GM12878 (cell line): ENCODE data around the gene REL. TPM values are rescaled to one million over a fixed set of nuclear protein-coding genes. Genes with fewer than 3 reads are reported as not detected.

ENCODE experiments used
- ATAC-seq: fragments of 200-7000 bp; cut with Tn5 transposase; 3 replicates; pipeline ENCODE4 v1.9.1; 2020; ENCODE audit warnings: mild to moderate bottlenecking, moderate library complexity
- BruUV-seq: library from RNA; stranded (reverse); fragments of 400-500 nt; replicated peaks from 2 replicates; lab custom pipeline; 2021; lab: Mats Ljungman, UMichigan
- CTCF ChIA-PET: fragments of 300-600 bp; sonication (Branson Sonifier 250); formaldehyde crosslinking; extraction: SDS; loops from one replicate; lab custom pipeline; 2021; ENCODE audit warnings: inconsistent platforms; lab: Yijun Ruan, JAX
- POLR2A ChIA-PET: fragments of 350-600 bp; formaldehyde crosslinking; extraction: SDS; loops from one replicate; lab custom pipeline; 2021; ENCODE audit warnings: inconsistent platforms; lab: Charles Lee
- RAD21 ChIA-PET: fragments of 300-600 bp; sonication (Branson Sonifier 250); formaldehyde crosslinking; loops from one replicate; lab custom pipeline; 2023; ENCODE audit warnings: antibody characterized with exemption; ENCODE audit not compliant: unreplicated experiment; lab: Charles Lee
- SMC1A ChIA-PET: fragments of 300-600 bp; sonication (Branson Sonifier 250); formaldehyde crosslinking; loops from one replicate; lab custom pipeline; 2023; ENCODE audit not compliant: unreplicated experiment, uncharacterized antibody; lab: Charles Lee
- DNase-seq: peaks from one replicate; pipeline ENCODE4 v3.0.0-alpha.2; 2011; ENCODE audit warnings: low read depth, low spot score
- FAIRE-seq: peaks from 3 replicates; lab custom pipeline; 2011; peaks lifted over from hg19 to GRCh38; lab: Jason Lieb, UNC
- H2AFZ ChIP-seq: 2 replicates; pipeline ENCODE4 v1.6.0; 2011; ENCODE audit warnings: low read depth, low read length, control low read depth; ENCODE audit not compliant: control insufficient read depth
- H3K27ac ChIP-seq: 2 replicates; pipeline ENCODE4 v1.5.1; 2011; ENCODE audit warnings: control low read depth; ENCODE audit not compliant: control insufficient read depth, insufficient read depth
- H3K27me3 ChIP-seq, 2 experiments: replicated peaks in 1 of 2; 2 replicates each; pipeline versions ENCODE4 v1.6.0 to v1.6.1; 2011; ENCODE audit warnings: low read length in 1 of 2; ENCODE audit not compliant: control insufficient read depth in 2 of 2, insufficient read depth in 2 of 2
- H3K36me3 ChIP-seq, 2 experiments: 2 replicates each; pipeline ENCODE4 v1.5.1; 2011; ENCODE audit warnings: low read length in 1 of 2; ENCODE audit not compliant: control insufficient read depth in 2 of 2, insufficient read depth in 2 of 2
- H3K4me1 ChIP-seq: 2 replicates; pipeline ENCODE4 v1.6.1; 2011; ENCODE audit warnings: mild to moderate bottlenecking, low read length, moderate library complexity, mixed read lengths; ENCODE audit not compliant: control insufficient read depth, insufficient read depth
- H3K4me2 ChIP-seq: 2 replicates; pipeline ENCODE4 v1.6.0; 2011; ENCODE audit warnings: control low read depth; ENCODE audit not compliant: control insufficient read depth, insufficient read depth
- H3K4me3 ChIP-seq: fragments of 200-600 bp; sonication (generic); 2 replicates; pipeline ENCODE4 v1.5.1; 2016
- H3K79me2 ChIP-seq: 2 replicates; pipeline ENCODE4 v1.6.0; 2011; ENCODE audit warnings: low read length; ENCODE audit not compliant: control insufficient read depth, insufficient read depth
- H3K9ac ChIP-seq: 2 replicates; pipeline ENCODE4 v1.8.0; 2011; ENCODE audit warnings: low read length, control low read depth, mixed read lengths; ENCODE audit not compliant: control insufficient read depth, insufficient read depth
- H3K9me3 ChIP-seq: replicated peaks from 3 replicates; pipeline ENCODE4 v1.5.1; 2011; ENCODE audit warnings: mild to moderate bottlenecking, low read length; ENCODE audit not compliant: control insufficient read depth, insufficient read depth
- H4K20me1 ChIP-seq: 2 replicates; pipeline ENCODE4 v1.6.0; 2011; ENCODE audit not compliant: control insufficient read depth, insufficient read depth
- HDAC2 ChIP-seq: fragments of 200-600 bp; sonication (generic); IDR thresholded peaks from 2 replicates; pipeline ENCODE4 v1.6.1; 2017
- MYC ChIP-seq: IDR thresholded peaks from 2 replicates; pipeline ENCODE4 v1.6.1; 2011; ENCODE audit warnings: mild to moderate bottlenecking, low read length, moderate library complexity, inconsistent platforms; ENCODE audit not compliant: insufficient read depth, insufficient replicate concordance, insufficient read length, severe bottlenecking
- ZNF592 ChIP-seq: fragments of 450-650 bp; IDR thresholded peaks from 2 replicates; pipeline ENCODE4 v1.6.1; 2017; ENCODE audit warnings: mild to moderate bottlenecking, moderate library complexity
- WGBS: methylation state at CpG from one replicate; pipeline ENCODE4 v1.1.6; 2016; ENCODE audit warnings: low lambda C conversion rate; ENCODE audit not compliant: insufficient replicate concordance, insufficient coverage; ENCODE audit errors: missing lambda C conversion rate; 5-methylcytosine and 5-hydroxymethylcytosine counted together
- in situ Hi-C: fragments of 300-500 bp; cut with MboI; formaldehyde crosslinking; loops from 9 replicates; pipeline ENCODE4 v1.14.3; 2018; ENCODE audit warnings: mixed read lengths
- intact Hi-C: fragments of 100-400 bp; cut with micrococcal nuclease; formaldehyde crosslinking; loops from one replicate; pipeline ENCODE4 v1.14.2; 2022; ENCODE audit not compliant: unreplicated experiment
- polyA plus RNA-seq, 11 experiments: library from polyadenylated mRNA; depleted of rRNA in 4 of 11; unstranded in 6 of 11; stranded (reverse) in 5 of 11; fragments of >200 nt; fragmentation: Nextera tagmentation in 4 of 11; fragmentation: Illumina TruSeq in 1 of 11; extraction: Ambion mirVana in 4 of 11; extraction: Trizol in 1 of 11; gene quantifications; 1 replicate in 1 of 11; 2 replicates in 10 of 11; pipeline versions ENCODE4 v1.2.1 to v1.2.3, GENCODE V29; 2011 to 2016; ENCODE audit warnings: inconsistent platforms in 2 of 11, missing spikeins in 2 of 11, low read depth in 1 of 11
- total RNA-seq, 4 experiments: library from RNA; depleted of rRNA in 3 of 4; stranded (reverse); fragments of >200 nt in 3 of 4; fragmentation: Illumina TruSeq in 1 of 4; extraction: Trizol in 1 of 4; gene quantifications; 2 replicates each; pipeline versions ENCODE4 v1.2.1 to v1.2.3, GENCODE V29; 2013 to 2021

REL gene
- total and polyA plus RNA-seq, 10 of the 15 experiments (the other 5 are each of a cell fraction or from before 2014, with no cell fraction given): 6.3 to 52.4 (median 26.6) TPM

GRCh38 chr2:60885683-60886082 is 4.3 kb downstream of the REL start (continued):
- no peak for TF ChIP-seq ZNF592

- in situ Hi-C loops (no loop called here), intact Hi-C loops (loop anchor here (10.0 kb wide), 1 partner anchor 182 kb away; no protein-coding TSS in a partner anchor)
- ATAC-seq: 0 out of 3 replicates have a peak, but pooled peaks have one; percentile 0
- Histone ChIP-seq H3K27ac (no peak overlapping the region; the same call in 1 of the 2 replicates), H3K4me2 (peak overlapping the region; percentile 50; the same call in 1 of the 2 replicates), H3K4me1 (peaks cover 9% of the 10 kb centered on the region), H2AFZ (no peak overlapping the region), H3K79me2 (peaks cover 94% of the 10 kb centered on the region), H3K36me3 (peaks cover 0 to 8% of the 10 kb centered on the region in 2 experiments; a peak in 1 of 4 replicates), H3K9ac (peak overlapping the region; percentile 56), H4K20me1 (no peaks in the 10 kb centered on the region), H3K27me3 (no peaks in the 10 kb centered on the region), H3K9me3 (peaks cover 2% of the 10 kb centered on the region; the same call in 1 of the 3 replicates), H3K4me3 (peak overlapping the region; percentile 27)
- SMC1A ChIA-PET: interaction anchor here (0.6 to 11.3 kb wide), 18 partner anchors 12 to 1266 kb away, joined by 3 to 112 read pairs (median 3); no protein-coding TSS in a partner anchor
- no TSS peak for BruUV-seq
- no peak for FAIRE-seq
- POLR2A ChIA-PET: interaction anchor here (0.7 to 1.6 kb wide), 5 partner anchors 12 to 104 kb away, joined by 3 to 5 read pairs (median 3); no protein-coding TSS in a partner anchor
- RAD21 ChIA-PET: interaction anchor here (0.8 to 3.9 kb wide), 10 partner anchors 10 to 180 kb away, joined by 3 to 30 read pairs (median 4); no protein-coding TSS in a partner anchor
- DNase-seq: no peak
- 30% methylated on average over 3 of the region's 3 CpGs for WGBS
- TF ChIP-seq HDAC2: 0 out of 2 replicates have a peak, but pooled peaks have one; percentile 28
- no peak for TF ChIP-seq MYC
- CTCF ChIA-PET: interaction anchor here (0.6 to 2.5 kb wide), 7 partner anchors 8 to 112 kb away, joined by 3 to 9 read pairs (median 6); no protein-coding TSS in a partner anchor
Observed at GRCh38 chr2:60886991-60887390, 5.6 kb downstream of the REL start.
